A549 (cell line): ENCODE data around the gene RSF1.

Experiments
- CHD2 ChIP-seq: fragments of 150-350 bp; IDR thresholded peaks from 2 replicates; pipeline ENCODE4 v1.6.1; 2014; ENCODE audit warnings: low read length; ENCODE audit not compliant: partially characterized antibody
- CTCF ChIP-seq: fragments of >200 bp; sonication (Bioruptor Twin); formaldehyde crosslinking; IDR thresholded peaks from 3 replicates; pipeline ENCODE4 v1.5.1; 2016
- FOXS1 ChIP-seq: fragments of 250-450 bp; sonication (Bioruptor Pico); IDR thresholded peaks from 2 replicates; pipeline ENCODE4 v1.5.0; 2020; ENCODE audit warnings: mild to moderate bottlenecking, moderate library complexity
- JUN ChIP-seq, 2 experiments: fragments of >200 bp; sonication (Bioruptor Twin); formaldehyde crosslinking; IDR thresholded peaks; 2 replicates in 1 of 2; 3 replicates in 1 of 2; pipeline ENCODE4 v1.6.1; 2016 to 2017
- RCOR1 ChIP-seq: fragments of 150-350 bp; IDR thresholded peaks from 2 replicates; pipeline ENCODE4 v1.6.1; 2014; ENCODE audit warnings: antibody characterized with exemption, low read length, low read depth
- TP53 ChIP-seq: fragments of 250-450 bp; sonication (Bioruptor Pico); IDR thresholded peaks from 2 replicates; pipeline ENCODE4 v1.5.0; 2021; ENCODE audit warnings: mild to moderate bottlenecking, moderate library complexity
- ZNF302 ChIP-seq: fragments of 250-450 bp; sonication (Bioruptor Pico); IDR thresholded peaks from 2 replicates; pipeline ENCODE4 v1.9.0; 2021; ENCODE audit warnings: inconsistent platforms, mild to moderate bottlenecking, moderate library complexity
- TF ChIP-seq, protein P1 (sequence below): IDR thresholded peaks from 2 replicates; pipeline ENCODE4 v1.6.1; 2012
- TF ChIP-seq, protein P2 (sequence below): fragments of 200-600 bp; sonication (generic); IDR thresholded peaks from 2 replicates; pipeline ENCODE4 v1.6.1; 2016; ENCODE audit warnings: antibody characterized with exemption, mild to moderate bottlenecking, moderate library complexity

- TF ChIP-seq FOXS1 (CRISPR knock-in tag) (no peak), TP53 (CRISPR knock-in tag) (no peak), CHD2 (no peak), JUN (IDR thresholded peaks at IDR 0.05) (no peak), RCOR1 (no peak), CTCF (no peak), ZNF302 (CRISPR knock-in tag) (no peak)
- TF ChIP-seq, protein P1, sequence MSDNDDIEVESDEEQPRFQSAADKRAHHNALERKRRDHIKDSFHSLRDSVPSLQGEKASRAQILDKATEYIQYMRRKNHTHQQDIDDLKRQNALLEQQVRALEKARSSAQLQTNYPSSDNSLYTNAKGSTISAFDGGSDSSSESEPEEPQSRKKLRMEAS = no peak
- TF ChIP-seq, protein P2, sequence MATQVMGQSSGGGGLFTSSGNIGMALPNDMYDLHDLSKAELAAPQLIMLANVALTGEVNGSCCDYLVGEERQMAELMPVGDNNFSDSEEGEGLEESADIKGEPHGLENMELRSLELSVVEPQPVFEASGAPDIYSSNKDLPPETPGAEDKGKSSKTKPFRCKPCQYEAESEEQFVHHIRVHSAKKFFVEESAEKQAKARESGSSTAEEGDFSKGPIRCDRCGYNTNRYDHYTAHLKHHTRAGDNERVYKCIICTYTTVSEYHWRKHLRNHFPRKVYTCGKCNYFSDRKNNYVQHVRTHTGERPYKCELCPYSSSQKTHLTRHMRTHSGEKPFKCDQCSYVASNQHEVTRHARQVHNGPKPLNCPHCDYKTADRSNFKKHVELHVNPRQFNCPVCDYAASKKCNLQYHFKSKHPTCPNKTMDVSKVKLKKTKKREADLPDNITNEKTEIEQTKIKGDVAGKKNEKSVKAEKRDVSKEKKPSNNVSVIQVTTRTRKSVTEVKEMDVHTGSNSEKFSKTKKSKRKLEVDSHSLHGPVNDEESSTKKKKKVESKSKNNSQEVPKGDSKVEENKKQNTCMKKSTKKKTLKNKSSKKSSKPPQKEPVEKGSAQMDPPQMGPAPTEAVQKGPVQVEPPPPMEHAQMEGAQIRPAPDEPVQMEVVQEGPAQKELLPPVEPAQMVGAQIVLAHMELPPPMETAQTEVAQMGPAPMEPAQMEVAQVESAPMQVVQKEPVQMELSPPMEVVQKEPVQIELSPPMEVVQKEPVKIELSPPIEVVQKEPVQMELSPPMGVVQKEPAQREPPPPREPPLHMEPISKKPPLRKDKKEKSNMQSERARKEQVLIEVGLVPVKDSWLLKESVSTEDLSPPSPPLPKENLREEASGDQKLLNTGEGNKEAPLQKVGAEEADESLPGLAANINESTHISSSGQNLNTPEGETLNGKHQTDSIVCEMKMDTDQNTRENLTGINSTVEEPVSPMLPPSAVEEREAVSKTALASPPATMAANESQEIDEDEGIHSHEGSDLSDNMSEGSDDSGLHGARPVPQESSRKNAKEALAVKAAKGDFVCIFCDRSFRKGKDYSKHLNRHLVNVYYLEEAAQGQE = no peak
Measured at GRCh38 chr11:77687088-77687487, 133.4 kb downstream of the RSF1 start.
